Measurements from ENCODE around the gene TGM2.
A peak's percentile ranks its signal among the peaks of the same experiment; 100 is the strongest.
"Not testable (repeated sequence)": the region's sequence is repeated elsewhere in the genome, so short reads cannot be mapped to it uniquely, and the experiment has no call there.

Gene TGM2

DNA sequence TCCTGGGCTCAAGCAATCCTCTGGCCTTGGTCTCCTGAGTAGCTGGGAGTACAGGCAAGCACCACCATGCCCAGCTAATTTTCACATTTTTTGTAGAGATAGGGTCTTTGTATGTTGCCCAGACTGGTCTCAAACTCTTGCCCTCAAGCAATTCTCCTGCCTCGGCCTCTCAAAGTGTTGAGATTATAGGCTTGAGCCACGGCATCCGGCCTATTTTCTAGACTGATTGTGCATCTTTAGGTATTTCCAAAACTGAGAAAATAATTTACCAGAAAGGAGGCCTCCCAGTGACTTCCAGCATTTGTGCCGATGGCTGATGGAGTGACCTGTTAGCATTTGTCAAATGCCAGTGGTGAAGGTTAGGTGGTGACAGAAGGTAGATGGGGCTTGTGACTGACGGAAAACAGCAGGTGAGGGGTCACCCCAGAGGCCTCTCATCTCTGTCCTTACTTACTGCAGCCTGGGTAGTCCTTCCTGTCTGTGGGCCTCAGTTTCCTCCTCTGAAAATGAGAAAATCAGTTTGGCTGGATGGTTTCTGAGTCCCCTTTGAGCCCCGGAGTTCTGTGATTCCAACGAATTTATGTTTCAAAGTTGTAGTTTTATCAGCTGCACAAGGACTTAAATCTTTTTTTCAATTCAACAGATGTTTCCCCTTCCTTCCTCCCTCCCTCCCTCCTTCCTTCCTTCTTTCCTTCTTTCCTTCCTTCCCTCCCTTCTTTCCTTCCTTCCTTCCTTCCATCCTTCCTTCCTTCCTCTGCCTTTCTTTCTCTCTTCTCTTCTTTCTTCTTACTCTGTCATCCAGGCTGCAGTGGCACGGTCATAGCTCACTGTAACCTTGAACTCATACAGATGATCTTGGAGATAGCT, 53.5 kb downstream of the TGM2 start:
- no peak for DNase-seq

DNA sequence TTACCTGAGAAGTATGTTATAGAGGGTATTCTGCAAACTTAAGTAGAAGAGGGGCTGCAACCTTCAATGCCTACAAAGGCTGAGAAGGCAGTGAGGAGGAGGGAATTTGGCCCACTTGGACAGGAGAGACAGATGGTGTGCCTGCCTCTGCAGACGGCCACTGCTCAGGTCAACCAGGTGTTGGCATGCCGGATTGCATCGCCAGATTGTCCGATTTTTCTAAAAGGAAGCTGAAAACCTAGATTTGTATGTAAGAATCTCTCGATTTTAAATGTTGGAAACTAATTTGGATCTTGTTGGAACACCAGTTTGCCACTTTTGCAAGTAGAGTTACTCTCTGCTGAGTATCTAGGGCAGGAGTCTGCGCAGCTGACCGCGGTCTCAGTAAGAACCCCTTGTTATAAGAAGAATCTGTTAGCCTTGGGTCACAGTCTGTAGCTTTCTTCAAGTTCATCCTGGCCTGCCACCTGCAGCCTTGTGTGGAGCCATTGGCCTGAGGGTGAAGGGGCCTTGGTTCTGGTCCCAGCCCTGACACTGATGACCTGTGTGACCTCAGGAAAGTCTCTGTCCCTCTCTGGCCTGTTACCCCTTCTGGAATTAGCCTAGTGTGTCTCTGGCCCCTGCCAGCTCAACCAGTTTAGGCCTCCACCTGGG, 54.4 kb downstream of the TGM2 start:
- DNase-seq = no peak

DNA sequence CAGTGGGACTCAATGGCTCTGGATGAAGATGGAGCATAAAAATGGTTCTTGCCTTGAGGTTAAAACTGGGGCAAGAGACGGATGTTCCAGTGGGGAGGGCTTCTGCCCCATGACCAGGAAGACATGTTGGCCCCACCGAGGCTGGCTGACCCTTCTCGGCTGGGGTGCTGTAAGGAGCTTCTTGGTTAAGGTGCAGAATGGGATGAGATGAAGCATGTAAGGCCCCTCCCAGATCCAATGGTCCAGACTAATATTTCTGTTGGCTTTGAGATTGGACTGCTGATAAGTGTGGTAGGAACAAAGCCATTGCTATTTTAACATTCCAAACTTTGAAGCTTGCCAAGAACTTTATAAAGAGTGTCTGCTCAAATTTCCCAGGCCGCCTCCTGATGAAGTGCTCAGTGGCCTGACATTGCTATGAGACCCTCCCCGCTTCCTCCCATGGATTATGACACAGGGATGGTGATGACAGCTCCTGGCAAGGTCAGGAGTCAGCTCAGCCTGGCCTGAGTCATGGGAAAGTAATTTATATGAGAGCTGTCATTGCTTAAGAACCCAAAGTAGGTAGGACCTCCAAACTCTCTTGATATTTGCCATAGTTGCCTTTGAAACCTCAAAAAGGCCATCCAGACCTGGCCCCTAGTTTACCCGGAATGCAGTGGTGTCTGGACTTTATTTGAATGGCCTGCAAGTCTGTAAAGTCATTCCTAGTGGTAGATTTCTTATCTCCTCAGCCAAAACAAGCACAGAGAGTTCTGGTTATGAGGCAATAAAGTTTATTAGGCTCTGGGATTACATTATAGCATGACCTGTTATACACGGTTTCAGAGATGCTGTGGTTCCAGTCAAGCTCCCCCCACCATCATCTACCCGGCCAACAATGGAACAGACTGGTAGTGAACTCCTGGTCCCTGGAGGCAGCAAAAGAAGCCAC, 55.2 kb downstream of the TGM2 start:
- DNase-seq = peak; percentile 73

DNA sequence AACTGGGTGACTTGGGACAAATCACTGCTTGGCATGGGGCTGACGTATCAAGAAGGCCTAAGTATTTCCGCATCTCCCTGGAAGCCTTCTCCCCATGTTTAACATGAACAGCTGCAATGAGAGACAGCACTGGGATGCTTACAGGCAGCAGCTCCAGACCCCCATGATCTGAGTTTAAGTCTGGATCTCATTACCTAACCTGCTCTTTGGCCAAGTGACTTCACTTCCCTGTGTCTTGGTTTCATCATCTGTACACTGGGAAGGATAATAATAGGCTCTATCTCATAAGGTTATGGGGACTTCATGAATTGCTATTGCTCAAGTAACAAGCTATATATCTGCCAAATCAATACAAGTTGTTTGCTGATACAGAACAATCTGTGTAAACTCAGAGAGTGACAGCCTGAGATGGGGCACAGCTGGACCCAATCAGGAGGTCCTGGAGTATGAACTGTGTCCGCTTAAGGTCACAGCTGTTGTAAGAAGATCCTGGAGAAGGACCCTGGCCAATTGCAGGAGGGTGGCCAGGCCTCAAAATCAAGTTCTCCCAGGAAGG, 56.0 kb downstream of the TGM2 start:
- DNase-seq = no peak

DNA sequence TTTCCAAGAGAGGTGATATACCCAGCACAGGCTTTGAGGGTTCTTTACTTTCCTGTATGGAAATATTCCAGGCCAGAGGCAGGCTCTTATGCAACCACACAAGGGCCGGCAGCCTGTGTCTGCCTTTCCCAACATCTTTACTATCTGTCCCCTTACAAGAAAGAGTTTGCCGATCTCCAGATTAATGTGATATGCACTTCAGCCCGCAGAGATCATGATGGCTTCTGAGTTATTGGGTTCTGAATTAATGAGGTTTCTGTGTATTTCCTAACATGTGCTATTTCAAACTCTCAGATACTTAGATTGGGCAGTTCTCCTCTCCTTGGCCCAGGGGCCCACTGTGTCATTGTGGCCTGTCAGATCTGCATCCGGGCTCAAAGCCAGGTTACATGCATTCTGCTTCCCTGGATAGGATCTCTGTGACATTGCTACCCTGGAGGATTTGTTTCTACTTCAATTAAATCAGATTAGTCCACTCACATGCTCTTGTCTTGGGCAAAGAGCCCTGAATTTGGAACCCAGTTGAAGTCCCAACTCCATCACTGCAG, 56.6 kb downstream of the TGM2 start:
- DNase-seq = no peak

DNA sequence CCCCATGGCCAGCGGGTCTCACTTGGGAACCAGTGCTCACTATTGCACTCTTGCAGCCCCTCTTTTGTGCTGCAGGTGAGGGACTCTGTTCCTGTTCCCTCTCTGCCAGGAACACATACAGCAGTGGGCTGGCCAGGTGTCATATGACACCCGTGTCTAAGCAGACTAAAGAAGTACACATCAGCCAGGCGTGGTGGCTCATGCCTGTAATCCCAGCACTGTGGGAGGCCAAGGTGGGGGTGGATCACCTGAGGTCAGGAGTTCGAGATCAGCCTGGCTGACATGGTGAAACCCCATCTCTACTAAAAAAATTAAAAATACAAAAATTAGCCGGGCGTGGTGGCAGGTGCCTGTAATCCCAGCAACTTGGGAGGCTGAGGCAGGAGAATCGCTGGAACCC, 57.2 kb downstream of the TGM2 start:
- not testable (repeated sequence) for DNase-seq

DNA sequence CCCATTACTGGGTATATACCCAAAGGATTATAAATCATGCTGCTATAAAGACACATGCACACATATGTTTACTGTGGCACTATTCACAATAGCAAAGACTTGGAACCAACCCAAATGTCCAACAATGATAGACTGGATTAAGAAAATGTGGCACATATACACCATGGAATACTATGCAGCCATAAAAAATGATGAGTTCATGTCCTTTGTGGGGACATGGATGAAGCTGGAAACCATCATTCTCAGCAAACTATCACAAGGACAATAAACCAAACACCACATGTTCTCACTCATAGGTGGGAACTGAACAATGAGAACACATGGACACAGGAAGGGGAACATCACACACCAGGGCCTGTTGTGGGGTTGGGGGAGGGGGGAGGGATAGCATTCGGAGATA, 57.7 kb downstream of the TGM2 start:
- not testable (repeated sequence) for DNase-seq

DNA sequence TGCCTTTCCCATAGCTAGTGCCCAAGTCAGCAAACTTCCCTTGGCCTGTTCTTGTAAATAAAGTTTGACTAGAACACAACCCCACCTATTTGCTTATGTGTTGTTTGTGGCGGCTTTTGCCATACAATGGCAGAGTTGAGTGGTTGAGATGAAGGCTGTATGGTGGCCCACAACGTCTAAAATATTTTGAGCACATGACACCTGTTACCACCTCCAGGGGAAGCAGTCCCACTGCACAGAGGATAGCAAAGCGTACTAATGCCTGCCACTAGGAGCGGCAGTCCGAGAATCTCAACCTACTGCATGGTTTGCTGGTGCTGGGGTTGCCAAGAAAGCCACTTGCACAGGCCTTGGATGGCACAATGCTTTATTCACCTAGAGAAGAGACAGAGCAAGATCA, 58.6 kb downstream of the TGM2 start:
- no peak for DNase-seq

DNA sequence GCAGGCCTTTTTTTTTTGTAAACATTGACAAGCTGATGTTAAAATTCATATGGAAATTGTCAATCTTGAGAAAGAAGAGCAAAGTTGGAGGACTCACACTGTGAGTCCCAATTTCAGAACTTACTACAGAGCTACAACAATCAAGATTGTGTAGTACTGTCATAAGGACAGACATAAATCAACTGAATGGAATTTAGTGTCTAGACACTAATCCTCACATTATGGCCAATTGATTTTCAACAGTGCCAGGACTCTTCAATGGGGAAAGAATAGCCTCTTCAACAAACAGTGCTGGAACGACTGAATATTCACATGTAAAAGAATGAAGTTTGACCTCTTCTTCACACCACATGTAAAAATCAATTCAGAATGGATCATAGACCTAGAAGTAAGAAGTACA, 60.8 kb downstream of the TGM2 start:
- no peak for DNase-seq

DNA sequence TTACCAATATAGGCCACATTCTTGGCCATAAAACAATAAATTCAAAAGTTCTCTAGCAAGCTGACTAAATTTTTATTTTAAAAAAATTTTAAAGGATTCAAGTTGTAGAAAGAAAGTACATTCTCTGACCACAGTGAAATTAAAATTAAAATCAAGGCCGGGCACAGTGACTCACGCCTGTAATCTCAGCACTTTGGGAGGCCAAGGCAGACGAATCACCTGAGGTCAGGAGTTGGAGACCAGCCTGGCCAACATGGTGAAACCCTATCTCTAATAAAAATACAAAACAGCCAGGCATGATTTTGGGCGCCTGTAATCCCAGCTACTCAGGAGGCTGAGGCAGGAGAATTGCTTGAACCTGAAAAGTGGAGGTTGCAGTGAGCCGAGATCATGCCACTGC, 62.9 kb downstream of the TGM2 start:
- not testable (repeated sequence) for DNase-seq

DNA sequence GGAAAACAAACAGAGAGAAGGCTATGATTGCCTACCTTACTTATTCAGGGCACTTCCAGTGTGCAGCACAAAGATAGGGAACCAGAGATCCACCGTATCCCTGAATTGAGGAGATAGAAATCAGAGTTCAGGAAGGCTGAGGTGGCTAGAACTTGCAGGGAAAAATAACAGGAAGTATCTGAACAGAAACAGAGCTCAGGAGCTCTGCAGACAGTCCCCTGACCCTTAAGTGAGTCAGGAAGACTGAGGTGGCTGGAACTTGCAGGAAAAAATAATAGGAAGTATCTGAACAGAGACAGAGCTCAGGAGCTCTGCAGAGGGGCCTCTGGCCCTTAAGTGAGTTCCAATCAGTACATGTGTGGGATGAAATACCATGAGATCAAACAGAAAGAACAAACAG, 66.1 kb downstream of the TGM2 start:
- DNase-seq = peak; percentile 24

DNA sequence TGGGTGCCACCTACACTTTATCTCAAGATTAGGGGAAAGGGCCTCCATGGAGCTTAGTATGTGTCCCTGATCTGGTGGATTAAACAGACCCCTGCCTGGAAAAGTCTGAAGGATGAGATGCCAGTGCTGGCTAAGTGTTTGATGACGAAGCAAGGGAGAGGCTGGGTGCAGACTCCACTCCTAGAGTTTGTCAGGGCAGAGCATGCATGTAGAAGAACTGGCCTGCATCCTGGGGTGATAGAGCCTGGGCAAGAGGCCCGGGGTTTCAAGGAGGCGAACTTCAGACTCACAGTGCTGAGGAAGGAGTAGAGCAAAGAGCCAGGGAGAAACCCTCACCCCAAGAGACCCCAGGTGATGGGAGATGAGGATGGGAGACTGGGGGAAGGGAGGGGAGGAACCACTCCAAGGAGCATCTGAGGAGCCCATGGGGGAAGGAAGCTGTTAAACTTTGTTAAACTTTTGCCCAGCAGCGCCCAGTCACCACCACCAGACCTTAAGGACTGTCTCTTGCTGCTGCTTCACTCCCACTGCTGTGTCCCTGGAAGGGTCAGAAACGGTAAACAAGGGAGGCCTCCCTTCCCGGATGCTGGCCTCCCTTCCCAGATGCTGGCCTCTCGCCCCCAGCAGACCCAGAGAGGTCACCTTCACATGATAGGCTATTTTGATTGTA, 69.9 kb downstream of the TGM2 start:
- DNase-seq = no peak

DNA sequence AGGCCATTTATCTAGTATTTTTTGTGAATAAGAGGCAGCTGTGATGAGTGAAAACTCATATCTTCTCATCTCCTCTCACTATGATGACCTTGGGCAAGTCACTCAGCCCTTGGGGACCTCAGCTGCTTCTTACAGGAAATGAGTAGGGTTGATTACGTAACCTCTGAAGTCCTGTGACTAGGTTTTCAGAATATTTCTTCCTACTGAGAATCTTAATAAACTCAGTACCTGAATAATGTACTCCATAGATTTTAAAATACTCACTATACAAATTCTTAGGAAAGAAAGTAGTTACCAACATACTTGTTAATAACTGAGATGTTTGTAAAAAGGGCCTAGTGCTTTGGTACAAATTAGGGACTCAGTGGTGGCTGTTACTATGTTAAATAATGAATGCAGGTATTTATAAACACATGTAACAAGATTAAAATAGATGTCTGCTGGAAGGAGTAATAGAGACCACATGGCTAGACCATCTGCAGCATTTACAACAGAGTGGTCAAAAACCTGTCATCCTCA, 70.6 kb downstream of the TGM2 start:
- DNase-seq = peak; percentile 86

DNA sequence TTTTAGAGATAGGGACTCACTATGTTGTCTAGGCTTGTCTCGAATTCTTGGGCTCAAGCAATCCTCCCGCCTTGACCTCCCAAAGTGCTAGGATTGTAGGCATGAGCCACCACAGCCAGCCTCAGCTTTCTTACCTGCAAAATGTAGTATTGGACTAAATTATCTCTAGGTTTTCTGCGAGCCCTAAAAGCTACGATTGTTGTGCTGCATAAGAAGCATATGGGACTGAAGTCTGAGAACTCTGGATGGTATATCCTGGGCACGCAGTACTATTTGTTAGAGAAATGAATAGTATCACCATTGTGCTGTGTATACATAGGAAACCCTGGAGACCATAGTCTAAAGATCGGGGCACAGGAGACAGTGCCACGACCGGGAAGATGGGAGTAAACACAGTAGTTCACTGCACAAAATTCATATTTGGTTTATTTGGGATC, 71.4 kb downstream of the TGM2 start:
- no peak for DNase-seq

DNA sequence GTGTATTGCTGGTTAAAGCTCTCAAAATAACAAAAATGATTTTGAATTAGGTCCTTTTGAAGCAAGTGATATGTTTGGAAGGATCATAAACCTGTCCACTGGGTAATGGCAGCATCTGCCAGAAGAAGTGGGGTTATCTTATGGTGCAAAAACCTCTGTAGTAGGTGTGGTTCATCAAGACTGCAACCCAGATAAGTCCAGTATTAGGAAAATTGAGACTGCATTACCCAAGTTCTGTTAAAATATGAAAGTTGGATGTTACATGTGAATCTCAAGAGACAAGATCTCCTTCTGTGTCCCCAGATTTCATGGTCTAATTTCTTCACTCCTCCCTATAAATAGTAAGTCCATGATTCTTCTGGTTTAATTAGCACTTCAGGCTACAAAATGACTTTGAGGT, 72.2 kb downstream of the TGM2 start:
- DNase-seq = no peak

DNA sequence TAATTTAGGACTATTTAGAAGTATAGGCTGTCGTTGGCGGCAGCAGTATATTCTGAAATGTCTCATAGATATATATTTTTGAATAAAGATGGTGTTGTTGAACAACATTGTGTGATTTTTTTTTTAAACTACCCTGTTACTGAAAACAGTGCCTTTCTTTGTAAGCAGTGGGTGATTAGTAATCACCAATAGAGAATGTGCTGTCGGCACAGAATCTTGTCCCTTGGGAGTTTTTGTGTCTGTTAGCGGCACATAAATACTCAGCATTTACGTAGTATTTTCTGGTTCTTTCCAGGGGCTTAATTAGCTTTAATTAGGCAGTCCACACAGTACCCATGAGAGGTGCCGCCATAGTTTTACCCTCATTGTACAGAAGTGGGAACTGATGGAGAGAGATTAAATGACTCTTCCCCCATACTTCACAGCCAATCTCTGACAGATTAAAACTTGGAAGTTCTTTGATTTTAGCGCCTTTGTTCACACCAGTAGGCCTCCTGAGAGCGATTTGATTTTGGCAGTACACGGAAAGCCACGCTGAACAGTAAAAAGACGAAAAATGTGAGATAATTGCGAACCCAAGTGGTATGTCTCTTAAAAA, 72.7 kb downstream of the TGM2 start:
- DNase-seq = no peak

DNA sequence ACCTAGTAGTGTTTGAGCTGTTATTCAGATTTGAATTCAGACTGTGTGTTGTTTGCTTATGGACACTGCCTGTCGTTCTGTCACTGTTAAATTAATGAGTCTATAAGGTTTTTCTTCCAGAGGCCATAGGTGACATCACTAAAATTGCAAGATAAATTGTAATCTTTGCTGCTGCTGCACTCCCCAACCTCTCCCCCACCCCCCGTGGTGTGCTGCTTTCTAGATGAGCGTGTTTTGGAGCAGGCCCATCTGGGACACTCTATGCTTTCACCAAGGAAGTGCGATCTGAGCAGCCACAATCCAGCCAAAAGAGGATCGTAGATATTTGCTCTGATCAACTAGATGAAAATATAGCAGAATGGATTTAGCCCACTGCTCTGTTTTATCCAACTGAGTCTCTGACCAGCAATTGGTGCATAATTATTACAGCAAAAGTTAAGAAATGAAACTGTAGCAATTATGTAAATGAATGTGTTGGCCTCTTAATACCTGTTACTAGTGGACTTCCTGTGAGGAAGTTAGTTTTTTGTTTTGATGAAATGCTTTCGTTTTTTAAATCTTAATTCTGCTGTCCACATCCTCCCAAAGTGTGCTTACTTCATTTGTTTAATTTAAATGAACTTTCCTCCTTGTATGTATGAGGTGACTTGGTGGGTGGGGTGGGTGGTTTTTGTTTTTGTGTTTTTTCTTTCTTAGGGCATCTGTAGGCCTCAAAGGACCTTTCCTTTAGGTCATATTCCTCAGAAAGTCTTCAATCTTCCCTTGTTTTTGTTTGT, 73.4 kb downstream of the TGM2 start:
- DNase-seq = no peak

DNA sequence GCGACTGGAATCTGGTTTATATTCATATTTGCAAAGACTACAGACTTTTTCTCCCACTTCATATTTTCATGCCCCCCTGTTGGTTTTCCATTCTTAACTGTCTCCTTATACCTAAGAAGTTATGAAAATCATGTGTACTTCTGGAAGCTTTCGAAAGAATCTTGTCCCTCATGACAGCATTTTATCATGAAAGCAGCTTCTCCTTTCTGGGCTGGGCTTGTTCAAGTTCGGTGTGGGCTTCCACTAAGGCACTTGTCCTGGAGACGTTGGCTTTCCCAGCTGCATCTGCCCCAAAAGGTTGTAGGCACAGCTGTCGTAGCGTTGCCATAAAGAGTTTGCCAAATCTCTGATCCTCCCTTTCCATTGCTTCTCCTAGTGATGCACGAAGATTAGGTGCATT, 75.0 kb downstream of the TGM2 start:
- DNase-seq = no peak

DNA sequence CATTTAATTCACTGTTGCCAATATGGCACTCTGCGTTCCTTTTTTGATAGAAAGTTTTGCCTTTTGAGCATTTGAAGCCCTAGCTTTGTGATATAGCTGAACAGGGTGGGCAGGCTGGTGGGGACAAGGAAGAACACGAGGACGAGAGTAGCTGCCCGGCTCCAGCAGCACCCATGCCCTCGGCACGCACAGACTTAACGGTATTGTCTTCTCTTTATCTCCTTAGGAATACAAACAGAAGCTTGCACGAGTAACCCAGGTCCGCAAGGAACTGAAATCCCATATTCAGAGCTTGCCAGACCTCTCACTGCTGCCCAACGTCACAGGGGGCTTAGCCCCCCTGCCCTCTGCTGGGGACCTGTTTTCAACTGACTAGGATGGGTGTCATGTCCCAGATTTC, 75.6 kb downstream of the TGM2 start:
- no peak for DNase-seq

DNA sequence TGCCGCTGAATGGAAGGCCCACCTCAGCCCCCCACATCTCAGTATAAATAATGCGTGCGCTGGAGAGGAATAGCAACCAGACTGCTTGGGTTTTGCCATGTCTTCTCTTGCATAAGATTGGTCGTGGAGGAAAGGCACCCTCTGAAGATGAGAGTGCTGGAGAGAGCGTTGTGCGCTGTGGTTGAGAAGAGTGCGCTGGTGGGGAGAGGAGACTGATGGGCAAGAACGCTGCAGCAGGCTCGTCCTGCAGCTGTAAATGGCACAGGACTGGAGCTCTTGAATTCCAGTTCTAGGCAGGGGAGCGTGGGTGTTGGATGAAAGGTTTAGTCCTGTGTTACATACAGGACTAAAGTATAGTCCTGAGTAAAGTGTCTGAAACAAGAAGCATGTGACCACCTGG, 80.0 kb downstream of the TGM2 start:
- no peak for DNase-seq
